Neural progenitor cell (in vitro differentiated cells): Measurements from ENCODE around the gene PCNP. TPM values are rescaled to one million over a fixed set of nuclear protein-coding genes. Genes with fewer than 3 reads are reported as not detected.
A peak's percentile ranks its signal among the peaks of the same experiment; 100 is the strongest.

ENCODE experiments used
- DNase-seq: peaks from one replicate; pipeline ENCODE4 v3.0.0-alpha.2; 2016; ENCODE audit warnings: low spot score
- H2AFZ ChIP-seq: fragments of 200-600 bp; sonication (generic); replicated peaks from 2 replicates; pipeline ENCODE4 v1.6.1; 2016; ENCODE audit warnings: antibody characterized with exemption
- H3F3A ChIP-seq: fragments of 200-600 bp; sonication (generic); 2 replicates; pipeline ENCODE4 v1.6.1; 2016; ENCODE audit warnings: antibody characterized with exemption, low read depth
- H3K27ac ChIP-seq: fragments of 200-600 bp; sonication (generic); 2 replicates; pipeline ENCODE4 v1.5.1; 2016; ENCODE audit warnings: mild to moderate bottlenecking
- H3K27me3 ChIP-seq: fragments of 200-600 bp; sonication (generic); 2 replicates; pipeline ENCODE4 v1.6.1; 2016; ENCODE audit warnings: mild to moderate bottlenecking, moderate library complexity
- H3K36me3 ChIP-seq: fragments of 200-600 bp; sonication (generic); 2 replicates; pipeline ENCODE4 v1.5.1; 2016
- H3K4me1 ChIP-seq: fragments of 200-600 bp; sonication (generic); 2 replicates; pipeline ENCODE4 v1.6.1; 2016; ENCODE audit warnings: mixed run types
- H3K4me2 ChIP-seq: fragments of 200-600 bp; sonication (generic); 2 replicates; pipeline ENCODE4 v1.6.1; 2016
- H3K4me3 ChIP-seq: fragments of 200-600 bp; sonication (generic); 2 replicates; pipeline ENCODE4 v1.5.1; 2016
- H3K79me2 ChIP-seq: fragments of 200-600 bp; sonication (generic); 2 replicates; pipeline ENCODE4 v1.6.1; 2016; ENCODE audit warnings: low read depth
- H3K9ac ChIP-seq: fragments of 200-600 bp; sonication (generic); 2 replicates; pipeline ENCODE4 v1.6.1; 2016
- H3K9me3 ChIP-seq: fragments of 200-600 bp; sonication (generic); 2 replicates; pipeline ENCODE4 v1.5.1; 2016; ENCODE audit warnings: low read depth
- H4K20me1 ChIP-seq: fragments of 200-600 bp; sonication (generic); 2 replicates; pipeline ENCODE4 v1.6.1; 2016; ENCODE audit warnings: low read depth
- H3K27ac Mint-ChIP-seq: 3 replicates; pipeline ENCODE4 v1.8.0; 2021; ENCODE audit warnings: mixed read lengths
- H3K27me3 Mint-ChIP-seq: 2 replicates; pipeline ENCODE4 v1.8.0; 2022; ENCODE audit warnings: low read depth, mild to moderate bottlenecking, inconsistent platforms, moderate library complexity, mixed read lengths; ENCODE audit not compliant: insufficient read depth
- H3K36me3 Mint-ChIP-seq: 3 replicates; pipeline ENCODE4 v1.8.0; 2021; ENCODE audit warnings: mixed read lengths
- H3K4me1 Mint-ChIP-seq: 3 replicates; pipeline ENCODE4 v1.8.0; 2021; ENCODE audit warnings: mixed read lengths
- H3K4me3 Mint-ChIP-seq: 3 replicates; pipeline ENCODE4 v1.8.0; 2021; ENCODE audit warnings: mild to moderate bottlenecking, moderate library complexity, mixed read lengths
- H3K9me3 Mint-ChIP-seq: 3 replicates; pipeline ENCODE4 v1.8.0; 2020; ENCODE audit warnings: mixed read lengths
- CTCF ChIP-seq: fragments of 200-600 bp; sonication (generic); IDR thresholded peaks from 2 replicates; pipeline ENCODE4 v1.5.1; 2017; ENCODE audit warnings: antibody characterized with exemption, mild to moderate bottlenecking
- EZH2 ChIP-seq: fragments of 200-600 bp; sonication (generic); IDR thresholded peaks from 2 replicates; pipeline ENCODE4 v1.6.1; 2017; ENCODE audit warnings: antibody characterized with exemption, mild to moderate bottlenecking, moderate library complexity
- EZH2phosphoT487 ChIP-seq: fragments of 200-600 bp; sonication (generic); IDR thresholded peaks from 2 replicates; pipeline ENCODE4 v1.6.1; 2017; ENCODE audit warnings: antibody characterized with exemption
- total RNA-seq: library from RNA; depleted of rRNA; stranded (reverse); fragments of >200 nt; gene quantifications from 2 replicates; pipeline ENCODE4 v1.2.3, GENCODE V29; 2015; ENCODE audit warnings: low replicate concordance

PCNP gene
- total RNA-seq, 1 donor from 2014 or later: 248 TPM

GRCh38 chr3:101635954-101636798, 62.2 kb downstream of the PCNP start:
- Histone ChIP-seq H3K4me1 (peaks cover 18% of the 10 kb centered on the region), H3K9ac (no peak overlapping the region), H3K79me2 (no peaks in the 10 kb centered on the region), H3K36me3 (no peaks in the 10 kb centered on the region), H2AFZ (peak overlapping the region; percentile 89), H3K27me3 (no peaks in the 10 kb centered on the region), H3K27ac (no peak overlapping the region), H3F3A (no peaks in the 10 kb centered on the region), H3K4me3 (no peak overlapping the region), H3K9me3 (no peaks in the 10 kb centered on the region), H4K20me1 (no peaks in the 10 kb centered on the region), H3K4me2 (no peak overlapping the region)
- no peak overlapping the region for H3K4me3 Mint-ChIP-seq
- H3K27me3 Mint-ChIP-seq: peaks cover 2% of the 10 kb centered on the region
- no peaks in the 10 kb centered on the region for H3K9me3 Mint-ChIP-seq
- H3K27ac Mint-ChIP-seq: peak overlapping the region; percentile 60
- H3K36me3 Mint-ChIP-seq: no peaks in the 10 kb centered on the region
- TF ChIP-seq EZH2: no peak
- TF ChIP-seq CTCF: peak; percentile 81
- TF ChIP-seq EZH2phosphoT487: no peak
- peak; percentile 77 for DNase-seq
- peaks cover 20% of the 10 kb centered on the region for H3K4me1 Mint-ChIP-seq

- H3K4me3 ChIP-seq: no peak overlapping the region
- H3K4me3 Mint-ChIP-seq: no peak overlapping the region
- H2AFZ ChIP-seq: peak overlapping the region; percentile 73
- H3K4me1 ChIP-seq: peaks cover 18% of the 10 kb centered on the region
- peaks cover 2% of the 10 kb centered on the region for H3K27me3 Mint-ChIP-seq
- H3K36me3 Mint-ChIP-seq: no peaks in the 10 kb centered on the region
- no peaks in the 10 kb centered on the region for H3K79me2 ChIP-seq
- no peak overlapping the region for H3K27ac Mint-ChIP-seq
- H3K4me1 Mint-ChIP-seq: peaks cover 20% of the 10 kb centered on the region
- H3K9ac ChIP-seq: no peak overlapping the region
- DNase-seq: no peak
- TF ChIP-seq CTCF (no peak), EZH2phosphoT487 (no peak), EZH2 (no peak)
- no peaks in the 10 kb centered on the region for H3F3A ChIP-seq
- no peaks in the 10 kb centered on the region for H3K9me3 Mint-ChIP-seq
- no peaks in the 10 kb centered on the region for H3K9me3 ChIP-seq
- no peak overlapping the region for H3K4me2 ChIP-seq
- H3K27me3 ChIP-seq: no peaks in the 10 kb centered on the region
- H3K27ac ChIP-seq: no peak overlapping the region
- H4K20me1 ChIP-seq: no peaks in the 10 kb centered on the region
- no peaks in the 10 kb centered on the region for H3K36me3 ChIP-seq
Observed at GRCh38 chr3:101637451-101637850, 63.5 kb downstream of the PCNP start.

GRCh38 chr3:101638261-101638745, 64.3 kb downstream of the PCNP start:
- TF ChIP-seq EZH2: no peak
- H3F3A ChIP-seq: no peaks in the 10 kb centered on the region
- no peaks in the 10 kb centered on the region for H3K36me3 ChIP-seq
- Mint-ChIP-seq H3K36me3 (no peaks in the 10 kb centered on the region), H3K4me1 (peaks cover 20% of the 10 kb centered on the region), H3K27me3 (peaks cover 2% of the 10 kb centered on the region), H3K9me3 (no peaks in the 10 kb centered on the region), H3K27ac (peak overlapping the region; percentile 72), H3K4me3 (no peak overlapping the region)
- H3K27me3 ChIP-seq: no peaks in the 10 kb centered on the region
- H3K4me2 ChIP-seq: peak overlapping the region; percentile 42
- H3K79me2 ChIP-seq: no peaks in the 10 kb centered on the region
- H3K9ac ChIP-seq: no peak overlapping the region
- DNase-seq: peak; percentile 45
- H3K27ac ChIP-seq: no peak overlapping the region
- peak overlapping the region; percentile 73 for H2AFZ ChIP-seq
- H3K9me3 ChIP-seq: no peaks in the 10 kb centered on the region
- no peak overlapping the region for H3K4me3 ChIP-seq
- no peaks in the 10 kb centered on the region for H4K20me1 ChIP-seq
- peaks cover 18% of the 10 kb centered on the region for H3K4me1 ChIP-seq
